GM19463 (cell line): Measurements from ENCODE around the gene FHOD3.
A peak's percentile ranks its signal among the peaks of the same experiment; 100 is the strongest.
"Not testable (repeated sequence)": the region's sequence is repeated elsewhere in the genome, so short reads cannot be mapped to it uniquely, and the experiment has no call there.

Source experiments
- ATAC-seq: cut with Tn5 transposase; IDR thresholded peaks from one replicate; pipeline ENCODE4 v1.9.1; 2021; ENCODE audit warnings: mild to moderate bottlenecking, moderate library complexity; ENCODE audit not compliant: unreplicated experiment

FHOD3 gene

DNA sequence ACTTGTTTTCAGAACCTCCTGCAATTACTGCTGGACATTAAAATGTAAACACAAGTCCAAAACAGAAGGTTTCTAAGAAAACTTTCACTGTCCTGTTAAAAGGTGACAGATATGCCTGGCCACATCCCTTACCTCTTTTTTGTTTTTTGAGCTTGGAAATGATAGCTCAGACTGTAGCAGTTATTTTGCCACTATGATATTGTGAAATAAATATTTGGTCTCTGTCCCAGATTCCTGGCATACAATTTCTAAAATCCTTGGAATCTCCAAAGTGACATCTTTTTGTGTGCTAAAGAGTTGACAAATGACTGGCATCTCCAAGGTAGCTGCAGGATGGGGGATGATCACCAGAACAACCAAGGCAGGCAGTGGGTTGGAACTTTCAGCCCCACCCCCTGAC lies 514.4 kb downstream of the FHOD3 start:
- ATAC-seq = no peak

- no peak for ATAC-seq
Observed at GRCh38 chr18:36812678-36813077, 515.2 kb downstream of the FHOD3 start.

- ATAC-seq = no peak
Observed at GRCh38 chr18:36813101-36813775, 515.7 kb downstream of the FHOD3 start.

DNA sequence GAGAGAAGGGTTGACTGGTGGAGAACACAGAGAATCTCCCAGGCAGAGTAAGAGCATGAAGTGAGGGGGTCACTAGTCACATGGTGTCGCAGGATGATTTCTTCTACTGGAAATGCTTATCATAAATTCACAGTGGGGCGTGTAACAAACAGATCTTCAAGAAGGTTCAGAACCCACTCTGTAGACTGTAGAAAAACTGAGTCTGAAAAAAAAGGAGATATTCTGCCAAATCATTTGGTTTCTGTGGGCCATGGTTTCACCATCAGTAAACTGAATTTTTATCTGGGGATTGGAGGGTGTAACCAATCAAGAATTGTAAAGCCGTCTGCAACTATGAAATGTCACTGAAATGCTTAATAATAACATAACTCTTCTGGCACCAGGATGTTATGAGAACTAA lies 516.3 kb downstream of the FHOD3 start:
- ATAC-seq = no peak

DNA sequence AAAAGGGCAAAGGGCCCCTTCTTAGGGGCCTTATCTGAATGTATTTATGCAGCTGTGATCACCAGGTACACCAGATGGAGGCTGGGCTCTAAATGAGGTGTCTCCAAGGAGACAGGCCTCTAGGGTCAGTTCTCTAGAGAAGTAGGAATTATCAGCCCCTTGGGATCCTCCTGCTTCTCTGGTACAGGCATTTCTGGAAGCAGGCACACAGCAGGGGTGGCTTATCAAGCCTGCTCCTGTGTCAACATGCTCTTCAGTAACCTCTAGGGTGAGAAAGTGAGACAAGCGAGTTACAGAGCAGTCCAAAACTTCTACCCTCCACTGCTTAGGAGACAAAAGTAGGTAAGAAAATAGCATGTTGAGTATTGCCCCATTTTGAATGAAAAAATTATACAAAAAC lies 517.5 kb downstream of the FHOD3 start:
- ATAC-seq = no peak

GRCh38 chr18:36816096-36816495 lies 518.6 kb downstream of the FHOD3 start:
- ATAC-seq = not testable (repeated sequence)

DNA sequence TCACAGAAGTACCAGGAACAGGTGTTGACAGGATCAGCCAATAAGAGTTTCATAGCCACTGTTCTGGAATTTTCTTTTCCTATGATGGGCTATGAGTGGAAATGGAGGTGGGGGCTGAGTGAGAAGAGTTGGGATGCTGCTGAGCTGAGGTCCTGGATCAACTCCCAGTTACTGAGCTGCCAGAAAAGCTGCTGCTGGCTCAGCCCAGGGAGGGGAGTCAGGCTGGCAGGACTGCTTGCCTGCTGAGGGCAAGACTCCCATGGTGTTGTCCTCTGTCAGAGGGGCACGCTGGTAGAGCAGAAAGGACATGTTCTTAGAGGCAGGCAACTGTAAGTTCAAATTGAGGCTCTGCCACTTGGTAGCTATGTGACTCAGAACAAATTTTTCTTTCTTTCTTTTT lies 519.5 kb downstream of the FHOD3 start:
- no peak for ATAC-seq

- no peak for ATAC-seq
Observed at GRCh38 chr18:36818652-36819051, 521.1 kb downstream of the FHOD3 start.

DNA sequence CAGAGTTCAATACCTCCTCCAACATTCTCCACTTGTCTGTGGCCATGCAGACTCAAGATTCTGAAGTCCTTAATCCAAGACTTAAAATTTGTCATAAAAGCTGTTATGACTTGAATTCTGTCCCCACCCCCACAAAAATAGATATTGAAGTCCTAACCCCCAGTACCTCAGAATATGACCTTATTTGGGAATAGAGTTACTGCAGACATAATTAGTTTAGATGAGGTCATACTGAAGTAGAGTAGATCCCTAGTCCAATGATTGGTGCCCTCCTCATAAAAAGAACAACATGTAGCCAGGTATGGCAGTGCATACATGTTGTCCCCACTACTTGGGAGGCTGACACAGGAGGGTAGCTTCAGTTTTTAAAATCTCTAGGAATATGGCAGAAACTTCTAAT lies 522.1 kb downstream of the FHOD3 start:
- no peak for ATAC-seq

- ATAC-seq = no peak
Observed at GRCh38 chr18:36821681-36822080, 524.2 kb downstream of the FHOD3 start.

DNA sequence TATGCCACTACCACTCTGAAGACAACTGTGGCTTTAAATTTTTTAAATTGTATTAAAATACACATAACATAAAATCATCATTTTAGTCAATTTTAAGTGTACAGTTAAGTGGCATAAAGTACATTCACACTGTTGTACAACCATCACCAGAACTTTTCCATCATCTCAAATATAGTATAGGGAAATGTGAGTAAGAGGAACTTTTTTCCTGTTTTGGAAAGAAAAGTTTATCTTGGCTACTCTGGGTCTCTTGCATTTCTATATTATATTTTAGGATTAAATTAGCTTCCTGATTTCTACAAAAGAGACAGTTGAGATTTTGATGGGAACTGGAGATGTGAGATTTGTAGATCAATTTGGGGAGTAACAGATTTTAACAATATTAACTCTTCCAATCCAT lies 528.0 kb downstream of the FHOD3 start:
- ATAC-seq = no peak

DNA sequence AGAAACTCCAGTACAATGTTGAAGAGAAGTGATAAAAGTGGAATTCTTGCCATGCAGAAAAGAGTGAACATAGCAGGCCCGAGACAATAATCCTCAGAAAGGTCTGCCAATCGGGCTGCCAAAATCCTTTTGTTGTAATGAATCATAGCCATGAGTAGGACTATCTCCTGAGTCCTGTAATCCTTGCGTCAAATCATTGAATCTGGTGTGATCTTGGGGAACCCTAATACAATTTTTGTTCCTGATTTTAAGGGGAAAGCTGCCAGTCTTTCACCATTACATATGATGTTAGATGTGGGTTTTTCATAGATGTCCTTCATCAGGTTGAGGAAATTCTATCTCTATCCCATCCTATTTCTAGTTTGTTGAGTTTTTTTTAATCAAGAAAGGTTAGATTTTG lies 529.0 kb downstream of the FHOD3 start:
- ATAC-seq = no peak

- ATAC-seq = no peak
Observed at GRCh38 chr18:36828157-36828629, 530.7 kb downstream of the FHOD3 start.

- ATAC-seq = peak; percentile 89
Observed at GRCh38 chr18:36828630-36829361, 531.3 kb downstream of the FHOD3 start, which contains the start of the genes KIAA1328 and TPGS2. Gene KIAA1328 (plus strand): TSS chr18:36829127. CDS start chr18:36829139, 12 bp downstream. Gene TPGS2 (minus strand): TSS chr18:36829002. CDS start chr18:36828767, 235 bp downstream.
